ENCODE data around the gene CYTH2.

- TF ChIP-seq CTCF (tag by site-specific recombination; IDR thresholded peaks at IDR 0.05), result peak; percentile 22; the same call in 1 of the 2 replicates
- no peak for TF ChIP-seq ZNF211 (tag by site-specific recombination; IDR thresholded peaks at IDR 0.05; ENCODE audit: low read depth)
- no peak for TF ChIP-seq ZNF157 (tag by site-specific recombination; IDR thresholded peaks at IDR 0.05)
- peak; percentile 33; the same call in 1 of the 2 replicates for TF ChIP-seq PRDM10 (tag by site-specific recombination; IDR thresholded peaks at IDR 0.05)
- TF ChIP-seq ZNF677 (tag by site-specific recombination; IDR thresholded peaks at IDR 0.05), result no peak
- TF ChIP-seq ATF2 (tag by site-specific recombination; IDR thresholded peaks at IDR 0.05; ENCODE audit: low read depth), result no peak
- TF ChIP-seq REPIN1 (tag by site-specific recombination; IDR thresholded peaks at IDR 0.05; ENCODE audit: low read depth), result no peak
- no peak for TF ChIP-seq ZNF830 (tag by site-specific recombination; IDR thresholded peaks at IDR 0.05; ENCODE audit: low read depth)
- no peak for TF ChIP-seq ZNF747 (tag by site-specific recombination; IDR thresholded peaks at IDR 0.05)
- TF ChIP-seq WT1 (tag by site-specific recombination; IDR thresholded peaks at IDR 0.05), result 0 out of 2 replicates have a peak, but pooled peaks have one; percentile 23
- TF ChIP-seq ZNF274 (IDR thresholded peaks at IDR 0.05; ENCODE audit: low read length), result no peak
- TF ChIP-seq ZNF274 (tag by site-specific recombination; IDR thresholded peaks at IDR 0.05; ENCODE audit: borderline replicate concordance), result no peak
- TF ChIP-seq ZNF132 (tag by site-specific recombination; IDR thresholded peaks at IDR 0.05; ENCODE audit: borderline replicate concordance), result no peak
Observed at GRCh38 chr19:48513289-48514122, 44.3 kb downstream of the CYTH2 start.

Data from HEK293 (cell line).